ENCODE measurements around the gene MCM10. TPM values are rescaled to one million over a fixed set of nuclear protein-coding genes. Genes with fewer than 3 reads are reported as not detected.

Gene MCM10
- total RNA-seq, 1 donor from 2014 or later: 76.3 TPM

DNA sequence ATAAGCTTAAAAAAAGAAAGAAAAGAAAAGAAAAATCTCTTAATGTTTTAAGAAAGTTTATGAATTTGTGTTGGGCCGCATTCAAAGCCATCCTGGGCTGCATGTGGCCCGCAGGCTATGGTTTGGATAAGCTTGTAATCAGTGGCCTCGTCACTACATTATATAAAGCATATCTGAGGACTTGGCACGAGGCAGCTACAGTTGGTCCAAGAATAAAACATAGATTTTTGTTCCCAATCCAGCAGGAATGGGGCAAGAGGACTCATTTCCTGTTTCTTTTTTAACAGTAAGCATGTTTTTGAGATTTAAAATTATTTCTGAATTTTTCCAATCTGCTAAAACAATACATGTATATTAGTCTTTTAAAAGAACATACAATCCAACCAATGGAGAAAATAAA, 28.6 kb downstream of the MCM10 start:
- Mint-ChIP-seq H3K4me1 (no peaks in the 10 kb centered on the region), H3K36me3 (ENCODE audit: low read depth) (peaks cover 26% of the 10 kb centered on the region), H3K9me3 (peaks cover 2% of the 10 kb centered on the region), H3K27me3 (ENCODE audit: low read depth) (no peaks in the 10 kb centered on the region), H3K4me3 (no peak overlapping the region), H3K27ac (ENCODE audit: unreplicated experiment) (no peak overlapping the region)
- TF ChIP-seq, protein P1, sequence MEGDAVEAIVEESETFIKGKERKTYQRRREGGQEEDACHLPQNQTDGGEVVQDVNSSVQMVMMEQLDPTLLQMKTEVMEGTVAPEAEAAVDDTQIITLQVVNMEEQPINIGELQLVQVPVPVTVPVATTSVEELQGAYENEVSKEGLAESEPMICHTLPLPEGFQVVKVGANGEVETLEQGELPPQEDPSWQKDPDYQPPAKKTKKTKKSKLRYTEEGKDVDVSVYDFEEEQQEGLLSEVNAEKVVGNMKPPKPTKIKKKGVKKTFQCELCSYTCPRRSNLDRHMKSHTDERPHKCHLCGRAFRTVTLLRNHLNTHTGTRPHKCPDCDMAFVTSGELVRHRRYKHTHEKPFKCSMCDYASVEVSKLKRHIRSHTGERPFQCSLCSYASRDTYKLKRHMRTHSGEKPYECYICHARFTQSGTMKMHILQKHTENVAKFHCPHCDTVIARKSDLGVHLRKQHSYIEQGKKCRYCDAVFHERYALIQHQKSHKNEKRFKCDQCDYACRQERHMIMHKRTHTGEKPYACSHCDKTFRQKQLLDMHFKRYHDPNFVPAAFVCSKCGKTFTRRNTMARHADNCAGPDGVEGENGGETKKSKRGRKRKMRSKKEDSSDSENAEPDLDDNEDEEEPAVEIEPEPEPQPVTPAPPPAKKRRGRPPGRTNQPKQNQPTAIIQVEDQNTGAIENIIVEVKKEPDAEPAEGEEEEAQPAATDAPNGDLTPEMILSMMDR (conservative IDR thresholded peaks at IDR 0.05): no peak
- DNase-seq (ENCODE audit: low read depth, low spot score): no peak

DNA sequence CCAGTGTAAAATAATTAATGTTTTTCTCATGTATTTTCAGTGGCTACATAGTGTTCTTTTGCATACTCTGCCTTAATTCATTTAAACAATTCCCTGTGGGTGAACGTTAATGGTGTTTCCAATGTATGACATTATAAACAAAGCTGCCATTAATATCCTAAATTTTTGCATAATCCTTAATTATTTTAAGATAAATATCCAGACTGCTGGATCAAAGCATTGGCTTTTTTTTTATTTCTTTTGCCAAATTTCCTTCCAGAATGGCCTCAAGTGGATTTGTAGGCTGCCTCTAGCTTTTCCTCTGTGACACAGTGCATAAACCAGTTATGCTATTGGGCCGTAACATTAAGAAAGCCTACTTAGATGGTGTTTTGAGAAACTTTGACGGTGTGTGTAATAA, 29.5 kb downstream of the MCM10 start:
- peaks cover 19% of the 10 kb centered on the region for H3K36me3 Mint-ChIP-seq (ENCODE audit: low read depth)
- TF ChIP-seq, protein P1 (conservative IDR thresholded peaks at IDR 0.05): no peak
- H3K27ac Mint-ChIP-seq (ENCODE audit: unreplicated experiment): no peak overlapping the region
- no peaks in the 10 kb centered on the region for H3K4me1 Mint-ChIP-seq
- H3K4me3 Mint-ChIP-seq: no peak overlapping the region
- peaks cover 2% of the 10 kb centered on the region for H3K9me3 Mint-ChIP-seq
- no peak for DNase-seq (ENCODE audit: low read depth, low spot score)
- H3K27me3 Mint-ChIP-seq (ENCODE audit: low read depth): no peaks in the 10 kb centered on the region

DNA sequence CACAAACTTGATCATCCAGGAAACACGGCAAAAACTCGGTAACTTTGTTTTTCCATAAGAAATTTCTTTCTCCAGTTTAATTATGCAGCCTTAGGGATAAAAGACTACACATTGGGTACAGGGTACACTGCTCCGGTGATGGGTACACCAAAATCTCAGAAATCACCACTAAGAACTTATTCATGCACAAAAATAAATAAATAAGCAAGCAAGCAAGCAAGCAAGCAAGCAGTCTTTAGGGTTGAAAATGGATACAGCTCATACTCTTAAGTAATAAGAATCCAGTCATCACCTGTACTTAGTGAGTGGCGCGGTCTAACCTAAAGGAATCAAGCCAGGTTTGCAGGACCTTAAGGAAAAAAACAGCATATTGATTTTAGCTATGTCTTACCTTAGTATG, 30.0 kb downstream of the MCM10 start:
- no peaks in the 10 kb centered on the region for H3K27me3 Mint-ChIP-seq (ENCODE audit: low read depth)
- no peak for DNase-seq (ENCODE audit: low read depth, low spot score)
- H3K4me1 Mint-ChIP-seq: no peaks in the 10 kb centered on the region
- TF ChIP-seq, protein P1 (conservative IDR thresholded peaks at IDR 0.05): no peak
- peaks cover 2% of the 10 kb centered on the region for H3K9me3 Mint-ChIP-seq
- H3K27ac Mint-ChIP-seq (ENCODE audit: unreplicated experiment): no peak overlapping the region
- peaks cover 13% of the 10 kb centered on the region for H3K36me3 Mint-ChIP-seq (ENCODE audit: low read depth)
- no peak overlapping the region for H3K4me3 Mint-ChIP-seq

DNA sequence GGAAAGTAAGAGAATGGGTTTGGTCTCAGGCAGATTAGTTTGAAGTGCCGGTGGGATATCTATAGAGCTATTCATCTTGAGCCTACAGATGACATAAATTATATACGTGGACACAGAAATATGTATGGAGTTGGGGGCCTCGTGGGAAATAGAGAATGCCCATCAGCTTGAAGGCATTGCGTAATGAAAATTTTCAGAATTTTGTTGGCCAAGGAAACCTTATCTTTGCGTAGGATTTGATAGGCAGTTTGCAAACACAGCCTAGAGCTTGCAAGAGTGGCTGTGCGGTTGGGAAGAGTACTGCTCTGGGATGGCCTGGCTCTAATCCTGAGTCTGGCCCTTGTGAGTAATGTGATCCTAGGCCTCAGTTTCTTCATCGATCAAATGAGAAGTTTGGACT, 32.3 kb downstream of the MCM10 start:
- H3K9me3 Mint-ChIP-seq: no peaks in the 10 kb centered on the region
- no peaks in the 10 kb centered on the region for H3K4me1 Mint-ChIP-seq
- no peak overlapping the region for H3K27ac Mint-ChIP-seq (ENCODE audit: unreplicated experiment)
- H3K4me3 Mint-ChIP-seq: no peak overlapping the region
- H3K36me3 Mint-ChIP-seq (ENCODE audit: low read depth): no peaks in the 10 kb centered on the region
- no peaks in the 10 kb centered on the region for H3K27me3 Mint-ChIP-seq (ENCODE audit: low read depth)
- DNase-seq (ENCODE audit: low read depth, low spot score): no peak
- TF ChIP-seq, protein P1 (conservative IDR thresholded peaks at IDR 0.05): no peak

DNA sequence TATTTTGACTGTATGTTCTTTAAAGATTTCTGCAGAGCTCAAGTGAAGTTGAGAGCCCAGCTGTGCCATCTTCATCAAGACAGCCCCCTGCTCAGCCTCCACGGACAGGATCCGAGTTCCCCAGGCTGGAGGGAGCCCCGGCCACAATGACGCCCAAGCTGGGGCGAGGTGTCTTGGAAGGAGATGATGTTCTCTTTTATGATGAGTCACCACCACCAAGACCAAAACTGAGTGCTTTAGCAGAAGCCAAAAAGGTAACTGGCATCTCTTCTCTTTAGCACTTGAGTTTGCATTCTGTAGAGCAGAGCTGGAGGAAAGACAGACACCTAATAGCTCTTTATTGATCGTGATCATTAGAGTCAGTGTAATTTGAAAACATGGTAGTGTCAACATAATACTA, 33.7 kb downstream of the MCM10 start:
- DNase-seq (ENCODE audit: low read depth, low spot score): no peak
- no peaks in the 10 kb centered on the region for H3K36me3 Mint-ChIP-seq (ENCODE audit: low read depth)
- H3K27ac Mint-ChIP-seq (ENCODE audit: unreplicated experiment): no peak overlapping the region
- no peak overlapping the region for H3K4me3 Mint-ChIP-seq
- no peaks in the 10 kb centered on the region for H3K4me1 Mint-ChIP-seq
- H3K9me3 Mint-ChIP-seq: no peaks in the 10 kb centered on the region
- H3K27me3 Mint-ChIP-seq (ENCODE audit: low read depth): no peaks in the 10 kb centered on the region
- TF ChIP-seq, protein P1 (conservative IDR thresholded peaks at IDR 0.05): no peak

DNA sequence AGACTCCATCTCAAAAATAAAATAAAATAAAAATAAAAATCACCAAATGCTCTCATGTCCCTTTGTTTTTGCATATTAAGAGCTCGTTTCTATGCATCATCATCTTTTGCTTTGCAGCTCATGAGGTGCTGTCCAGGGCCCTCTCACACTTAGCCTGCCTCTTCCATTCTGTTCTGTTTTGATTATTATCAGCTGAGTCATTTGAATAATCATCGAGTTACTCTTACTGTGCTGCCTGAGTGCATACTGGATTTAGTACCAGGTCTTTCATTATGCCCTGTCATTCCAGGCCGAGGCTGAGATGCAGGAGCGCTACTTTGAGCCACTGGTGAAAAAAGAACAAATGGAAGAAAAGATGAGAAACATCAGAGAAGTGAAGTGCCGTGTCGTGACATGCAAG, 39.8 kb downstream of the MCM10 start:
- H3K4me3 Mint-ChIP-seq: no peak overlapping the region
- H3K4me1 Mint-ChIP-seq: no peaks in the 10 kb centered on the region
- no peak for DNase-seq (ENCODE audit: low read depth, low spot score)
- H3K27me3 Mint-ChIP-seq (ENCODE audit: low read depth): no peaks in the 10 kb centered on the region
- TF ChIP-seq, protein P1 (conservative IDR thresholded peaks at IDR 0.05): no peak
- no peaks in the 10 kb centered on the region for H3K9me3 Mint-ChIP-seq
- H3K27ac Mint-ChIP-seq (ENCODE audit: unreplicated experiment): no peak overlapping the region
- peaks cover 3% of the 10 kb centered on the region for H3K36me3 Mint-ChIP-seq (ENCODE audit: low read depth)

All from neural crest cell (in vitro differentiated cells).